Esophagus (tissue), 2 donors: ENCODE measurements around the gene TOR2A. TPM values are rescaled to one million over a fixed set of nuclear protein-coding genes. Genes with fewer than 3 reads are reported as not detected.

Source experiments
- H3K27ac ChIP-seq, 2 donors: one replicate each; pipeline ENCODE4 v1.5.1; 2013; ENCODE audit warnings: low read depth in 2 of 2, mild to moderate bottlenecking in 2 of 2, inconsistent platforms in 1 of 2, low read length in 1 of 2, moderate library complexity in 1 of 2
- H3K27me3 ChIP-seq, 2 donors: one replicate each; pipeline ENCODE4 v1.6.1; 2013; ENCODE audit warnings: low read length in 2 of 2, control low read depth in 1 of 2, mild to moderate bottlenecking in 1 of 2; ENCODE audit not compliant: insufficient read depth in 2 of 2, control insufficient read depth in 1 of 2
- H3K36me3 ChIP-seq, 2 donors: one replicate each; pipeline ENCODE4 v1.6.1; 2013; ENCODE audit warnings: low read length in 1 of 2; ENCODE audit not compliant: control insufficient read depth in 2 of 2, insufficient read depth in 2 of 2
- H3K4me1 ChIP-seq, 2 donors: one replicate each; pipeline ENCODE4 v1.6.1; 2013; ENCODE audit warnings: low read length in 1 of 2; ENCODE audit not compliant: control insufficient read depth in 2 of 2, insufficient read depth in 2 of 2
- H3K4me3 ChIP-seq, 2 donors: one replicate each; pipeline ENCODE4 v1.5.1; 2013; ENCODE audit warnings: low read length in 2 of 2, mild to moderate bottlenecking in 2 of 2, low read depth in 1 of 2, moderate library complexity in 1 of 2
- H3K9me3 ChIP-seq, 2 donors: one replicate each; pipeline ENCODE4 v1.6.1; 2013; ENCODE audit warnings: mild to moderate bottlenecking in 2 of 2, low read depth in 1 of 2, low read length in 1 of 2, moderate library complexity in 1 of 2; ENCODE audit not compliant: control insufficient read depth in 2 of 2, insufficient read depth in 1 of 2
- WGBS, 2 donors: extraction: QIAGEN DNeasy Blood & Tissue Kit; methylation state at CpG; one replicate each; pipeline ENCODE4 v1.1.7; 2013; 5-methylcytosine and 5-hydroxymethylcytosine counted together
- polyA plus RNA-seq, 2 donors: library from polyadenylated mRNA; stranded (reverse); fragments of 200-250 nt; gene quantifications; one replicate each; pipeline ENCODE4 v1.2.3, GENCODE V29; 2013
- donor health status: healthy with polysubstance abuse.
- donor health status: Bipolar disorder and iron deficiency.

The TOR2A gene
- polyA plus RNA-seq, 2 donors, result 10.0 to 13.2 TPM

GRCh38 chr9:127769101-127769500 lies 34.0 kb upstream of the TOR2A start:
- Histone ChIP-seq H3K27ac (no peak overlapping the region), H3K4me3 (no peak overlapping the region), H3K9me3 (no peaks in the 10 kb centered on the region)

GRCh38 chr9:127768698-127769097 lies 33.6 kb upstream of the TOR2A start:
- no peaks in the 10 kb centered on the region for H3K36me3 ChIP-seq
- no peak overlapping the region for H3K4me3 ChIP-seq
- no peak overlapping the region for H3K27ac ChIP-seq
- H3K4me1 ChIP-seq, result peaks cover 0 to 5% of the 10 kb centered on the region in 2 donors
- no peaks in the 10 kb centered on the region for H3K9me3 ChIP-seq
- H3K27me3 ChIP-seq, result no peaks in the 10 kb centered on the region
- 69 to 72% methylated on average over 8 of the region's 8 CpGs for WGBS, 2 donors

More at GRCh38 chr9:127769101-127769500, 34.0 kb upstream of the TOR2A start:
- WGBS, 2 donors, result 89 to 95% methylated on average over 5 of the region's 5 CpGs
- no peaks in the 10 kb centered on the region for H3K27me3 ChIP-seq
- H3K36me3 ChIP-seq, result no peaks in the 10 kb centered on the region
- H3K4me1 ChIP-seq, result peaks cover 0 to 5% of the 10 kb centered on the region in 2 donors

- no peaks in the 10 kb centered on the region for H3K27me3 ChIP-seq
- H3K4me3 ChIP-seq, result no peak overlapping the region
- H3K27ac ChIP-seq, result peak overlapping the region; percentile 51 to 64
- no peaks in the 10 kb centered on the region for H3K36me3 ChIP-seq
- peaks cover 0 to 5% of the 10 kb centered on the region in 2 donors for H3K4me1 ChIP-seq
- no peaks in the 10 kb centered on the region for H3K9me3 ChIP-seq
- 54 to 57% methylated on average over 13 of the region's 13 CpGs for WGBS, 2 donors
These were observed 32.8 kb upstream of the TOR2A start for GRCh38 chr9:127767909-127768331.

- 58 to 64% methylated on average over 3 of the region's 3 CpGs for WGBS, 2 donors
These were observed 32.3 kb upstream of the TOR2A start for GRCh38 chr9:127767410-127767809.

GRCh38 chr9:127765418-127765817 lies 30.3 kb upstream of the TOR2A start:
- Histone ChIP-seq H3K4me3 (no peak overlapping the region), H3K36me3 (no peaks in the 10 kb centered on the region), H3K9me3 (no peaks in the 10 kb centered on the region), H3K27me3 (no peaks in the 10 kb centered on the region), H3K4me1 (peaks cover 0 to under 1% of the 10 kb centered on the region in 2 donors), H3K27ac (no peak overlapping the region)
- 72 to 94% methylated on average over 1 of the region's 1 CpG for WGBS, 2 donors

More at GRCh38 chr9:127767410-127767809, 32.3 kb upstream of the TOR2A start:
- Histone ChIP-seq H3K9me3 (no peaks in the 10 kb centered on the region), H3K27ac (peak overlapping the region; percentile 51 to 64), H3K27me3 (no peaks in the 10 kb centered on the region), H3K4me3 (no peak overlapping the region), H3K36me3 (no peaks in the 10 kb centered on the region), H3K4me1 (peaks cover 0 to 5% of the 10 kb centered on the region in 2 donors)

- no peaks in the 10 kb centered on the region for H3K4me1 ChIP-seq
- 46 to 57% methylated on average over 7 of the region's 7 CpGs for WGBS, 2 donors
- peak overlapping the region; percentile 27 to 35 for H3K27ac ChIP-seq
- no peaks in the 10 kb centered on the region for H3K9me3 ChIP-seq
- H3K4me3 ChIP-seq, result no peak overlapping the region
- no peaks in the 10 kb centered on the region for H3K27me3 ChIP-seq
- H3K36me3 ChIP-seq, result no peaks in the 10 kb centered on the region
These were observed 28.9 kb upstream of the TOR2A start for GRCh38 chr9:127763918-127764384.

GRCh38 chr9:127762111-127762676 lies 27.1 kb upstream of the TOR2A start:
- Histone ChIP-seq H3K27me3 (no peaks in the 10 kb centered on the region), H3K4me1 (no peaks in the 10 kb centered on the region), H3K36me3 (no peaks in the 10 kb centered on the region), H3K9me3 (no peaks in the 10 kb centered on the region), H3K27ac (peak overlapping the region; percentile 63 to 70), H3K4me3 (no peak overlapping the region)
- 46 to 55% methylated on average over 16 of the region's 16 CpGs for WGBS, 2 donors

- H3K4me3 ChIP-seq, result no peak overlapping the region
- H3K4me1 ChIP-seq, result no peaks in the 10 kb centered on the region
- H3K27ac ChIP-seq, result peak overlapping the region; percentile 11 to 63
- no peaks in the 10 kb centered on the region for H3K9me3 ChIP-seq
- H3K27me3 ChIP-seq, result no peaks in the 10 kb centered on the region
- 60 to 73% methylated on average over 5 of the region's 5 CpGs for WGBS, 2 donors
- H3K36me3 ChIP-seq, result no peaks in the 10 kb centered on the region
These were observed 26.4 kb upstream of the TOR2A start for GRCh38 chr9:127761491-127761956.

- Histone ChIP-seq H3K27me3 (no peaks in the 10 kb centered on the region), H3K4me1 (no peaks in the 10 kb centered on the region), H3K36me3 (no peaks in the 10 kb centered on the region), H3K4me3 (no peak overlapping the region), H3K27ac (no peak overlapping the region), H3K9me3 (no peaks in the 10 kb centered on the region)
- WGBS, 2 donors, result 78 to 82% methylated on average over 5 of the region's 5 CpGs
These were observed 26.0 kb upstream of the TOR2A start for GRCh38 chr9:127761061-127761460.

- Histone ChIP-seq H3K4me1 (peaks cover 0 to 3% of the 10 kb centered on the region in 2 donors), H3K36me3 (no peaks in the 10 kb centered on the region), H3K27me3 (no peaks in the 10 kb centered on the region), H3K9me3 (no peaks in the 10 kb centered on the region), H3K4me3 (no peak overlapping the region), H3K27ac (no peak overlapping the region)
- 78 to 85% methylated on average over 5 of the region's 5 CpGs for WGBS, 2 donors
These were observed 23.7 kb upstream of the TOR2A start for GRCh38 chr9:127758843-127759242.
